GM19468 (cell line): ENCODE results near the gene TMEM205.
"Not testable (repeated sequence)": the region's sequence is repeated elsewhere in the genome, so short reads cannot be mapped to it uniquely, and the experiment has no call there.

Experiments
- ATAC-seq: cut with Tn5 transposase; IDR thresholded peaks from one replicate; pipeline ENCODE4 v1.9.1; 2021; ENCODE audit warnings: mild to moderate bottlenecking, moderate library complexity, moderate number of reproducible peaks; ENCODE audit not compliant: unreplicated experiment; ENCODE audit errors: extremely low read depth

Gene TMEM205

GRCh38 chr19:11373885-11374432, 27.9 kb upstream of the TMEM205 start:
- no peak for ATAC-seq

- ATAC-seq = no peak
Measured at GRCh38 chr19:11373166-11373884, 27.3 kb upstream of the TMEM205 start.

GRCh38 chr19:11370744-11371143, 24.7 kb upstream of the TMEM205 start:
- ATAC-seq = no peak

GRCh38 chr19:11367528-11367927, 21.5 kb upstream of the TMEM205 start:
- no peak for ATAC-seq

- no peak for ATAC-seq
Measured at GRCh38 chr19:11365557-11366117, 19.6 kb upstream of the TMEM205 start.

- no peak for ATAC-seq
Measured at GRCh38 chr19:11364935-11365334, 18.9 kb upstream of the TMEM205 start.

GRCh38 chr19:11364296-11364904, 18.3 kb upstream of the TMEM205 start:
- no peak for ATAC-seq

GRCh38 chr19:11363881-11364280, 17.8 kb upstream of the TMEM205 start:
- ATAC-seq = no peak

- no peak for ATAC-seq
Measured at GRCh38 chr19:11361771-11362731, 16.0 kb upstream of the TMEM205 start.

- ATAC-seq = no peak
Measured at GRCh38 chr19:11361037-11361770, 15.1 kb upstream of the TMEM205 start.

- ATAC-seq = no peak
Measured at GRCh38 chr19:11359421-11359820, 13.4 kb upstream of the TMEM205 start.

GRCh38 chr19:11356676-11357550, 10.8 kb upstream of the TMEM205 start:
- no peak for ATAC-seq

- no peak for ATAC-seq
Measured at GRCh38 chr19:11356074-11356397, 10.0 kb upstream of the TMEM205 start.

- no peak for ATAC-seq
Measured at GRCh38 chr19:11355160-11356073, 9.3 kb upstream of the TMEM205 start, which contains the start of gene PLPPR2. PLPPR2 (plus strand) TSS chr19:11355432; CDS start chr19:11357674, 2,242 bp downstream.

GRCh38 chr19:11354102-11354501, 8.0 kb upstream of the TMEM205 start:
- ATAC-seq = not testable (repeated sequence)

- ATAC-seq = no peak
Measured at GRCh38 chr19:11349171-11349570, 3.1 kb upstream of the TMEM205 start.

GRCh38 chr19:11347546-11348039, 1.5 kb upstream of the TMEM205 start:
- ATAC-seq = no peak
